Lower lobe of right lung (tissue), 2 donors: ENCODE measurements around the gene SLIT1. TPM values are rescaled to one million over a fixed set of nuclear protein-coding genes. Genes with fewer than 3 reads are reported as not detected.

Source experiments
- ATAC-seq, 2 donors: fragments of 200-7000 bp; cut with Tn5 transposase; one replicate each; pipeline ENCODE4 v1.9.1; 2020 to 2022; ENCODE audit warnings: mild to moderate bottlenecking in 2 of 2, moderate library complexity in 2 of 2
- DNase-seq: peaks from one replicate; pipeline ENCODE4 v3.0.0-alpha.2; 2020
- H3K27ac ChIP-seq: fragments of 200-600 bp; one replicate; pipeline ENCODE4 v1.8.0; 2022
- H3K27me3 ChIP-seq: fragments of 200-600 bp; one replicate; pipeline ENCODE4 v1.8.0; 2022; ENCODE audit warnings: low read depth
- H3K36me3 ChIP-seq: fragments of 200-600 bp; one replicate; pipeline ENCODE4 v1.8.0; 2022; ENCODE audit warnings: mild to moderate bottlenecking
- H3K4me1 ChIP-seq: fragments of 200-600 bp; one replicate; pipeline ENCODE4 v1.8.0; 2022
- H3K4me3 ChIP-seq: fragments of 200-600 bp; one replicate; pipeline ENCODE4 v1.8.0; 2022; ENCODE audit warnings: mild to moderate bottlenecking
- H3K9me3 ChIP-seq: fragments of 200-600 bp; one replicate; pipeline ENCODE4 v1.8.0; 2022
- intact Hi-C: fragments of 100-400 bp; cut with DNase I; formaldehyde crosslinking; loops from one replicate; pipeline ENCODE4 v1.11.0; 2022
- total RNA-seq: library from RNA; stranded (reverse); fragmentation: NEBNext Ultra II Directional; extraction: Animal tissue kit (Norgen Biotek cat#: 25700); gene quantifications from one replicate; pipeline ENCODE4 v1.2.1, GENCODE V29; 2021
- TF ChIP-seq, protein P1 (sequence below): fragments of 200-600 bp; IDR thresholded peaks from one replicate; pipeline ENCODE4 v1.8.0; 2022; ENCODE audit warnings: antibody characterized with exemption, mild to moderate bottlenecking
- donor health status: DM: no; HTN: yes; CAD: no; lungs with severe emphysema.

SLIT1 gene
- total RNA-seq, 1 donor from 2014 or later, result 0.41 TPM

DNA sequence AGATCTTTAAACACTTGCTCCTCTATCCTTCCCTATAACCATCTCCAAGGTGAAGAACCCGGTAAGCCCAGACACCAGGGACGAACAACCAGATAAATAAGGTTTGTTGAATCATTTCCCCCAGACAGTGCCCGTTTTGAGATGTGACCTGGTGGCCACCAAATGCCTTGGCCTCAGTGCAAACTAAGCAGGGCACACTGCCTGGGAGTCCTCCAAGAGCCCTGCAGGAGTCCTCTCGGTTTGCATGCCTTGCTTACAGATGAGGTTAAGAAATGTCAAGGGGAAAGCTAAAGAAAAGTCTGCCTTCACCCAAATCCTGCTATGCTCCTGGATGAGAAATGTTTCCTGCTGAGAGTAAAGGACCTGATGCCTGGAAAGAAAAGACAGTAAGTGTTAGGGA lies 31.6 kb downstream of the SLIT1 start:
- intact Hi-C loops, result no loop called here
- TF ChIP-seq, protein P1, sequence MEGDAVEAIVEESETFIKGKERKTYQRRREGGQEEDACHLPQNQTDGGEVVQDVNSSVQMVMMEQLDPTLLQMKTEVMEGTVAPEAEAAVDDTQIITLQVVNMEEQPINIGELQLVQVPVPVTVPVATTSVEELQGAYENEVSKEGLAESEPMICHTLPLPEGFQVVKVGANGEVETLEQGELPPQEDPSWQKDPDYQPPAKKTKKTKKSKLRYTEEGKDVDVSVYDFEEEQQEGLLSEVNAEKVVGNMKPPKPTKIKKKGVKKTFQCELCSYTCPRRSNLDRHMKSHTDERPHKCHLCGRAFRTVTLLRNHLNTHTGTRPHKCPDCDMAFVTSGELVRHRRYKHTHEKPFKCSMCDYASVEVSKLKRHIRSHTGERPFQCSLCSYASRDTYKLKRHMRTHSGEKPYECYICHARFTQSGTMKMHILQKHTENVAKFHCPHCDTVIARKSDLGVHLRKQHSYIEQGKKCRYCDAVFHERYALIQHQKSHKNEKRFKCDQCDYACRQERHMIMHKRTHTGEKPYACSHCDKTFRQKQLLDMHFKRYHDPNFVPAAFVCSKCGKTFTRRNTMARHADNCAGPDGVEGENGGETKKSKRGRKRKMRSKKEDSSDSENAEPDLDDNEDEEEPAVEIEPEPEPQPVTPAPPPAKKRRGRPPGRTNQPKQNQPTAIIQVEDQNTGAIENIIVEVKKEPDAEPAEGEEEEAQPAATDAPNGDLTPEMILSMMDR, result no peak
- DNase-seq (no peak), ATAC-seq (no peak)
- H3K27ac ChIP-seq, result no peak overlapping the region
- no peak overlapping the region for H3K4me3 ChIP-seq
- H3K9me3 ChIP-seq, result no peaks in the 10 kb centered on the region
- no peaks in the 10 kb centered on the region for H3K36me3 ChIP-seq
- no peaks in the 10 kb centered on the region for H3K27me3 ChIP-seq
- no peaks in the 10 kb centered on the region for H3K4me1 ChIP-seq

DNA sequence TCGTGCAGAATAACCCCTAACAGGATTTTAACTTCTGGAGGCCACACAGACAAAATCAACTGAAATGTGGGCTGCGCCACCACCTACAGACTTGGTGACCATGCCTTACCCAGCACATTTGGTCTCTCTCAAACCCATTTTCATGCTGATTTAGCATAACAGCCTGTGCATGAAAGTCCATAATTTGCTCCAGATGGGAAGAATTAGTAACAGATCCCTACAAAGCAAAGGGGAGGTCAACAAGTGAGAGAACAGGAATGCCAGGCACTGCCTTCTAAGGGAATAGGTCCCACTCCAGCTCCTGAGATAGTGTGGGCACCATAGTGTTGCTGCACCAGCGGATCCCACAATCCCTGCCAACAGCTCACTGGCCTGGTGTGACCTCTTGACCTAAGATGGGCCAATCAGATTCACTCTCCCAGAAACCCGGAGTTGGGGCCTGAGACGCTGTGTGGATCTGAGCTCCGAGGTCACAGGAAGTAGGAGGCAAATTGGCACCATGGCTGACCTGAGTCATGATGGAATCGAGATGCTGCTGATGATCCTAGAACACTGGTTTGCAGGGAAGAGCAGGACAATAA lies 32.4 kb downstream of the SLIT1 start:
- no peaks in the 10 kb centered on the region for H3K4me1 ChIP-seq
- TF ChIP-seq, protein P1, result no peak
- H3K27me3 ChIP-seq, result no peaks in the 10 kb centered on the region
- no peak overlapping the region for H3K4me3 ChIP-seq
- no peak overlapping the region for H3K27ac ChIP-seq
- no peaks in the 10 kb centered on the region for H3K9me3 ChIP-seq
- intact Hi-C loops, result no loop called here
- ATAC-seq, result no peak
- no peak for DNase-seq
- H3K36me3 ChIP-seq, result no peaks in the 10 kb centered on the region

DNA sequence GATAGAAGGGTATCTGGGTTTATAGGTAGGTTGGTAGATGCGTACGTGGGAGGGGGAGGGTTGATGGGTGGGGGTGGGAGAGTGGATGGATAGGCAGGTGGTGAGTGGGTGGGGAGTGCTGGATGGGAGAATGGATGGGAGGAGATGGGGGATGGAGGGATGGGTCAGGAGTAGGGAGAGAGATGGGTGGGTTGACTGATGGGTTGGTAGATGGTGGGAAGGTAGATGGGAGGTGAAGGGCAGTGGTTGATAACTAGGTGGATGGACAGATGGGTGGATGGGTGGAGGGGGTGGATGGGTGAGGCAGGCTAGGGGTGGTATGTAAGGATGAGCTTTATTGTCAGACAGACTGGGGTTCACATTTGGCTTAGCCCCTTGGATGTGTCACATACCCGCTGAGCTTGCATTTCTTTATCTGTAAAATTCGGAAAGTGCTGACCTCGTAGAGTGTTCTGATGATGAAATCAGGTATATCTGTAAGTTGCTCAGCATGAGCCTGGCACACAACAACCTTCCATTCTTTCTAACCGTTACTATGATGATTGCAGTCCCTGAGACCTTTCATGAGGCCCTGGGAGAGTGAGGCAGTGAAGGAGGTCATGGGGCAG lies 34.3 kb downstream of the SLIT1 start:
- Histone ChIP-seq H3K4me1 (no peaks in the 10 kb centered on the region), H3K36me3 (no peaks in the 10 kb centered on the region), H3K9me3 (no peaks in the 10 kb centered on the region), H3K27me3 (no peaks in the 10 kb centered on the region), H3K4me3 (no peak overlapping the region), H3K27ac (no peak overlapping the region)
- ATAC-seq (no peak), DNase-seq (no peak)
- TF ChIP-seq, protein P1, result no peak
- intact Hi-C loops, result no loop called here

DNA sequence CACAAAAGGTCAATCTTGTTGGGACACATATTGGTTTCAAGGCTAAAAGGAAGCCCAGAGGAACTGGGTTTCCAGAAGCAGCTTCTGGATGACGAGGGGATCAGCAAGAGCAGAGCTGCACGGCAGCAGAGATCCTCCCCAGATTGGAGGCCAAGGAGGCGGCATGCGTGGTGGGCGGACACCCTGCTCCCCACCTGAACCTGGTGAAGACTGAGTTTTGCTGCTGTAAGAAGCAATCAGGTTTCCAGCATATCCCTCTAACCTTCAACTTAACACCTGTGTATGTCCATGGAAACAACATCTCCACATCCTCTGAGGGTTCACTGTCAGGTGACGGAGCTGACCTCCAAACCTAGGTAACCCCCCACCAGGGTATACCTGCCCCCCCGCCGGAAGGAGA lies 35.1 kb downstream of the SLIT1 start:
- ATAC-seq, result no peak
- no peak overlapping the region for H3K27ac ChIP-seq
- no peaks in the 10 kb centered on the region for H3K36me3 ChIP-seq
- H3K9me3 ChIP-seq, result no peaks in the 10 kb centered on the region
- H3K27me3 ChIP-seq, result no peaks in the 10 kb centered on the region
- H3K4me1 ChIP-seq, result no peaks in the 10 kb centered on the region
- intact Hi-C loops, result no loop called here
- H3K4me3 ChIP-seq, result no peak overlapping the region
- TF ChIP-seq, protein P1, result no peak
- no peak for DNase-seq

DNA sequence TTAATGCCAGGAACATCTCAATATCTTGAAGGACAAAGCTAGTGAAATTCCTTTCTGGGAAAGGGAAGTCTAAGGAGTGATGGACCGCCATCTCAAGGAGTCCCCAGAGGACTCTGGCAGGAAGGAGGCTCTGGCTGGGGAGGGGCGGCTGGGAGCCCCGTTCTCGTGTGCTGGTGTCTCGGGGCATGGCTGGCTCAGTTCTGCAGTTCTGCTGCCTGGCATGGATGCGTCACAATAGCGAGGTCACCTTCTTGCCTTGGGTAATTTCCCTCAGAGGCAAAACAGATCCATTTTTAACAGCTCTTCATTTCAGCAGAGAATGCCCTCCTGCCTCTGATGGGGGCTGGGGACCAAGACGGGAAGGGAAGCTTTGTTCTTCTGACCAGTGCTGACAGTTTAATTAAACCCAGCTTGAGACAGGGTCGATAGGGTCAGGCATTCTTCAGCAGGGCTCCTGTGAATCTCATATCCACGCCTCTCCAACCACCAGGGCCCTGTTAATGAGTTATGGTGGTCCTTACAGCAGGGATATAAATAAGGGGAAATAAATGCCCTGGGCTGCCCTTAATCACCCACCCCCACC lies 35.7 kb downstream of the SLIT1 start:
- no peak overlapping the region for H3K27ac ChIP-seq
- H3K9me3 ChIP-seq, result no peaks in the 10 kb centered on the region
- TF ChIP-seq, protein P1, result no peak
- H3K4me3 ChIP-seq, result no peak overlapping the region
- no peaks in the 10 kb centered on the region for H3K36me3 ChIP-seq
- H3K27me3 ChIP-seq, result no peaks in the 10 kb centered on the region
- intact Hi-C loops, result no loop called here
- DNase-seq (no peak), ATAC-seq (no peak)
- H3K4me1 ChIP-seq, result no peaks in the 10 kb centered on the region
